Hindlimb muscle (tissue), 1 donor: Measurements from ENCODE around the gene ATP6V0C. TPM values are rescaled to one million over a fixed set of nuclear protein-coding genes. Genes with fewer than 3 reads are reported as not detected.
"Not testable (repeated sequence)": the region's sequence is repeated elsewhere in the genome, so short reads cannot be mapped to it uniquely, and the experiment has no call there.

Experiments
- DNase-seq: peaks from one replicate; pipeline ENCODE4 v3.0.0-alpha.2; 2013
- polyA plus RNA-seq: library from polyadenylated mRNA; unstranded; fragments of 120-200 nt; gene quantifications from one replicate; pipeline ENCODE4 v1.2.1, GENCODE V29; 2013; ENCODE audit not compliant: insufficient read length

Gene ATP6V0C
- polyA plus RNA-seq, 1 donor: 129 TPM

GRCh38 chr16:2475413-2476344, 38.1 kb upstream of the ATP6V0C start:
- DNase-seq: no peak

GRCh38 chr16:2476345-2476720, 37.4 kb upstream of the ATP6V0C start:
- no peak for DNase-seq

- no peak for DNase-seq
Measured at GRCh38 chr16:2476741-2477140, 37.0 kb upstream of the ATP6V0C start.

GRCh38 chr16:2477327-2477726, 36.4 kb upstream of the ATP6V0C start:
- DNase-seq: no peak

- DNase-seq: no peak
Measured at GRCh38 chr16:2478279-2478678, 35.5 kb upstream of the ATP6V0C start.

GRCh38 chr16:2479996-2480395, 33.8 kb upstream of the ATP6V0C start:
- DNase-seq: not testable (repeated sequence)

GRCh38 chr16:2480948-2481347, 32.8 kb upstream of the ATP6V0C start:
- DNase-seq: no peak

GRCh38 chr16:2481676-2482075, 32.1 kb upstream of the ATP6V0C start:
- no peak for DNase-seq

GRCh38 chr16:2482249-2482648, 31.5 kb upstream of the ATP6V0C start:
- no peak for DNase-seq

- peak; percentile 75 for DNase-seq
Measured at GRCh38 chr16:2482708-2483534, 30.8 kb upstream of the ATP6V0C start.

GRCh38 chr16:2483939-2484897, 29.5 kb upstream of the ATP6V0C start:
- no peak for DNase-seq

GRCh38 chr16:2484898-2485508, 28.7 kb upstream of the ATP6V0C start:
- DNase-seq: no peak

GRCh38 chr16:2485811-2486507, 27.8 kb upstream of the ATP6V0C start:
- DNase-seq: no peak

GRCh38 chr16:2486645-2487516, 26.9 kb upstream of the ATP6V0C start:
- no peak for DNase-seq

GRCh38 chr16:2487517-2487842, 26.3 kb upstream of the ATP6V0C start:
- DNase-seq: no peak

GRCh38 chr16:2487903-2488531, 25.7 kb upstream of the ATP6V0C start:
- no peak for DNase-seq

GRCh38 chr16:2489581-2489980, 24.2 kb upstream of the ATP6V0C start:
- DNase-seq: no peak

- DNase-seq: no peak
Measured at GRCh38 chr16:2490190-2491105, 23.3 kb upstream of the ATP6V0C start.

GRCh38 chr16:2492292-2492691, 21.5 kb upstream of the ATP6V0C start:
- DNase-seq: no peak
